ENCODE data around the gene TENM4.
"Not testable (repeated sequence)": the region's sequence is repeated elsewhere in the genome, so short reads cannot be mapped to it uniquely, and the experiment has no call there.

The TENM4 gene

DNA sequence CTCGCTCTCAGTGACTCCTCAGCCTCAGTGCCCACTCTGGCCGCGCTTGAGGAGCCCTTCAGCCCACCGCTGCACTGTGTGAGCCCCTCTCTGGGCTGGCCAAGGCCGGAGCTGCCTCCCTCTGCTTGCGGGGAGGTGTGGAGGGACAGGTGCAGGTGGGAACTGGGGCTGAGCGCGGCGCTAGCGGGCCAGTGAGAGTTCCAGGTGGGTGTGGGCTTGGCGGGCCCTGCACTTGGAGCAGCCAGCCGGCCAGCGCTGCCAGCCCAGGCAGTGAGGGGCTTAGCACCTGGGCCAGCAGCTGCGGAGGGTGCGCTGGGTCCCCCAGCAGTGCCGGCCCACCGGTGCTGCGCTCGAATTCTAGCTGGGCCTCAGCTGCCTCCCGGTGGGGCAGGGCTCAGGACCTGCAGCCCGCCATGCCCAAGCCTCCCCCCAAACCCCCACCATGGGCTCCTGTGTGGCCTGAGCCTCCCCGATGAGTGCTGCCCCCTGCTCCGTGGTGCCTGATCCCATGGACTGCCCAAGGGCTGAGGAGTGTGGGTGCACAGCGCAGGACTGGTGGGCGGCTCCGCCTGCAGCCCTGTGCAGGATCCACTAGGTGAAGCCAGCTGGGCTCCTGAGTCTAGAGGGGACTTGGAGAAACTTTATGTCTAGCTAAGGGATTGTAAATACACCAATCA is 802.0 kb downstream of the TENM4 start:
- TF ChIP-seq ZNF274 (IDR thresholded peaks at IDR 0.05; ENCODE audit: low read depth, low read length): no peak
- no peak overlapping the region for H3K4me3 ChIP-seq (ENCODE audit: low read length)

DNA sequence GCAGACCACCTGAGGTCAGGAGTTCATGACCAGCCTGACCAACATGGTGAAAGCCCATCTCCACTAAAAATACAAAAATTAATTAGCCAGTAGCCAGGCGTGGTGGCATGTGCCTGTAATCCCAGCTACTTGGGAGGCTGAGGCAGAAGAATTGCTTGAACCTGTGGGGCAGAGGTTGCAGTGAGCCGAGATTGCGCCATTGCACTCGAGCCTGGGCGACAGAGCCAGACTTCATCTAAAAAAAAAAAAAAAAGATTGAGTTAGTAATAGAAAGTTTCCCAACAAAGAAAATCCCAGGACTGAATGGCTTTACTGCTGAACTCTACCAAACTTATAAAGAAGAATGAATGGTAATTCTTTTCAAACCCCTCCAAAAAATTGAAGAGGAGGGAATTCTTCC is 803.3 kb downstream of the TENM4 start:
- H3K4me3 ChIP-seq (ENCODE audit: low read length): not testable (repeated sequence)

DNA sequence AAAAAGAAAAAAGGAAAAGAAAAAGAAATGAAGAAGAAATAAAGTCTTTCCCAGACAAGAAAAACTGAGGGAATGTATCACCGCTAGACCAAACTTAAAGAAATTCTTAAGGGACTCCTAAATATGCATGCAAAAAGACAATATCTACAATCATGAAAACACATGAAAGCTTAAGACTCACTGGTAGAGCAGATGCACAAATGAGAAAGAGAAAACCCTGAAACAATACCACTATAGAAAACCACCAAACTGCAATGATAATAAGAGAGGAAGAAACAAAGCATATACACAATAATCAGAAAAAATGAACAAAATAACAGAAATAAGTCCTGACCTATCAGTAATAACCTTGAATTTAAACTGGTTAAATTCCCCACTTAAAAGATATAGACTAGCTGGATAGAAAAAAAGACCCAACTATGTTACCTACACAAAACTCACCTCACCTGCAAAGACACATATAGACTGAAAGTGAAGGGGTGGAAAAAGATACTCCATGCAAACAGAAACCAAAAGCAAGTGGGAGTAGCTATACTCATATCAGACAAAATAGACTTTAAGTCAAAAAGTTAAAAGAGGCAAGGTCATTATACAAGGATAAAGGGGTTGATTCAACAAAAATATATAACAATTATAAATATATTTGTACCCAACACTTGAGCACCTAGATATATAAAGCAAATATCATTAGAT is 804.9 kb downstream of the TENM4 start:
- H3K4me3 ChIP-seq (ENCODE audit: low read length): no peak overlapping the region
- TF ChIP-seq ZNF274 (IDR thresholded peaks at IDR 0.05; ENCODE audit: low read depth, low read length): no peak

DNA sequence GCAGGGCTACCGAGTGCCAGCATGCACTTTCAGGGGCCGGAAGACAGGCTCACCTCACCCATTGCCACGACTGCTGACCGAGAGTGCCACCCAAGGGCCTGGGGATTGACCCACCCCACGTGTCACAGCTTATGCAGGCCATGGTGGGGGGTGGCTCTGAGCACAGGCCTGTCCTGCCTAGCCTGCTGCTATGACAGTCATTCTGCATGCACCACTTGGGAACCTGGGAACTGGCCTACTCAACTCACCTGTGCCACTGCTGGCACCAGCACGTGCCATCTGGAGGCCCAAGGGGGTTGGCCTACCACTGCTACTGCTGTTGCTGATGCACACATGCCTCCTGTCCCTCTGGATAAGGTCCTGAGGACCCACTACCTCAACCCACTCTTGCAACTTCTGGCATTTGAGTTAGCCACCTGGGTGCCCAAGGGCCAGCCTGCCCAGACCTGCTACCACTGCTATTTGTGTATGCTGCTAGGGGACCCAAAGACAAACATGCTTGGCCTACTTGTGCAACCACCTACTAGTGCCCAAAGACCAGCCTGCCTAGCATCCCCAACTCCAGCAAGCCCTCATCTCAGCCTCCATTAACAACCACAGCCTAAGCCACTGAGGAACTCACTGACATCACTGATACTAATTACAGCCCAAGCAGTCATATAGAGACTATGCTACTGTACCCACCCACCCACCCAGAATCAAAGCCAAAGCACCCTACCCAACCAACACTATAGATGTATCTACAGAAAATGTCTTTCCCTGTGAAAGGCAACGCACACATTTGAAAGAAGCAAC is 807.1 kb downstream of the TENM4 start:
- no peak for TF ChIP-seq ZNF274 (IDR thresholded peaks at IDR 0.05; ENCODE audit: low read depth, low read length)
- no peak overlapping the region for H3K4me3 ChIP-seq (ENCODE audit: low read length)

DNA sequence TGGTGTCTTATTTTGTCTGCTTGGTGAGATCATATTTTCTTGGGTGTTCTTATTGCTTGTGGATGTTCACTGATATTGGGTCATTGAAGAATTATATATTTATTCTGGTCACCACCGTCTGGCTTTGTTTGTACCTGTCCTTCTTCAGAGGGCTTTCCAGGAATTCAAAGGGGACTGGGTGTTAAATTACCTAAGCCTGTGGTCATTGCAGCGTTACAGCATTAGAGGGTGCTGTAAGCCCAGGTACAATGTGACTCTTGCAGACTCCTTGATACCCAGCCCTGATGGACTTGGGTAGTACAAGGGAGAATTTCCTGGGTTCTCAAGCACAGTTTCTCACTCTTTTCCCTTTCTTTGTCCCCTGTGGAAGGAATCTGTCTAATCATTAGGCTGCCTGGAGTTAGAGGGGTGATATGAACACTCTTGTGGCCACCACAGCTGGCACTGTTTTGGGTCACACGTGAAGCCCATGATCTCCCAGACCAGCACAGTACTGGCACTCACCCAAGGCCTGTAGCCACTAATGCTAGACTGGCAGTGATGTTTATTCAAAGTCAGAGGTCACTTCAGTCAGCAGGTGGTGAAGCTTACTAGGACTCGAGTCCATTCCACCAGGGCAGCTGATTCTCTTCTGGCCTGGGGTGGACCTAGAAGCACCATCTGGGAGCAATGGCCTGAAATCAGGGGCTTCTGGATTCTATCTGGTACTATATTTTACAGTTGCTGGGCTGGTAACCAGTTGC is 810.1 kb downstream of the TENM4 start:
- no peak for TF ChIP-seq ZNF274 (IDR thresholded peaks at IDR 0.05; ENCODE audit: low read depth, low read length)
- no peak overlapping the region for H3K4me3 ChIP-seq (ENCODE audit: low read length)

DNA sequence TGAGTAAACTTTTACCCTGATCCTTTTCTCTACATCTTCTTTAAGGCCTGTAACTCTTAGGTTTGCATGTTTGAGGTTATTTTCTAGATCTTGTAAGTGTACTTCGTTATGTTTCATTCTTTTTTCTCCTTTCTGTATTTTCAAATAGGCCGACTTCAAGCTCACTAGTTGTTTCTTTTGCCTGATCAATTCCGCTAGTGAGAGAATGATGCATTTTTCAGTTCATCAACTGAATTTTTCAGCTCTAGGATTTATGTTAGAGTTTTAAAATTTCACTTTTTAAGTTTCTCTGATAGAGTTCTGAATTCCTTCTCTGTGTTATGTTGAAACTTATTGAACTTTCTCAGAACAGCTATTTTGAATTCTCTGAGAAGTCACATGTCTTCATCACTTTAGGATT is 810.7 kb downstream of the TENM4 start:
- TF ChIP-seq ZNF274 (IDR thresholded peaks at IDR 0.05; ENCODE audit: low read depth, low read length): no peak

DNA sequence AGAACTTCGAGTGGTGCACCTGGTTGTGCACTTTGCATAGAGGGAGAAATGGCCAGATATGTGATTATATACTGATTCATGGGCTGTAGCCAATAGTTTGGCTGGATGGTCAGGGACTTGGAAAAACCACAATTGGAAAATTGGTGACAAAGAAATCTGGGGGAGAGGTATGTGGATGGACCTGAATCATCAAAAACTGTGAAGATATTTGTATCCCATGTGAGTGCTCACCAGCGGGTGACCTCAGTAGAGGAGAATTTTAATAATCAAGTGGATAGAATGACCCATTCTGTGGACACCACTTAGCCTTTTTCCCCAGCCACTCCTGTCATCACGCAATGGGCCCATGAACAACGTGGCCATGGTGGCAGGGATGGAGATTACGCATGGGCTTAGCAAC is 818.2 kb downstream of the TENM4 start:
- no peak for TF ChIP-seq ZNF274 (IDR thresholded peaks at IDR 0.05; ENCODE audit: low read depth, low read length)
- H3K4me3 ChIP-seq (ENCODE audit: low read length): no peak overlapping the region

More for the DNA sequence above, 810.7 kb downstream of the TENM4 start:
- H3K4me3 ChIP-seq (ENCODE audit: low read length): no peak overlapping the region

DNA sequence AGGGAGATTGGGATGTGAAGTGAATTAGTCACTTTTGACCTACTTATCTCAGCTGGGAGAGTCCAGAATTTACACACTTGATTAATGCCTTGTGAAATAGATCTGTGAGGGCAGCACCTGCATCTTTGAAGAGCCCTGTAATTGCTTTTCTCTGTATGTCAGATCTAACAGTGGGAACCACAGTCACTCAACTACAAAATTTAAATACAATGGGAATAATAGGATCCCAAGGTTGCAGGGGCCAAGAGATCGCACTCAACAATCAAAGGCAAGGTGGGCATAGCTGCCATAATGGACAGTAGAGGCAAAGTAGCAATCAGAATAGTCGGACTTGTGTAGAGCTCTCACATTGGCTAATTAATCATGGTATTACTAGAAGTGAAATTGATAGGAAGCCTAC is 820.7 kb downstream of the TENM4 start:
- H3K4me3 ChIP-seq (ENCODE audit: low read length): no peak overlapping the region

DNA sequence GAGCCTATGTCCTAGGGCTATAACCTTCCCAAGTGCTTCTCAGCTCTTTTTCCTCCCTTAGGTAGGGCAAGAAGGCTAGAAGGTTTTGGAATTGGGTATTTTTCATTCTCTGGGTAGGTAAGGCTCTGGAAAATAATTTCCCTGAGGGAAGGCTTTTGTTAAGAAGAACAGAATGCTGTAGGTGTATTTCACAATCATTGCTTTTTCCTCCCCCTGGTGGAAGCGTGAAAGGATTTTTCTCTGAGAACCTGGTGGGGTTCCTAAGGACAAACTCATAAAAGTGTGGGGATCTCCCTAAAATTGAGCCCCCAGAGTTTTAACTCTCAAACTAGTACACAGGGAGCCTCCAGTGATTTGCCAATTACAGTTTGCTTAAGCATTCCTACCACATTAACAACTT is 825.1 kb downstream of the TENM4 start:
- no peak for TF ChIP-seq ZNF274 (IDR thresholded peaks at IDR 0.05; ENCODE audit: low read depth, low read length)
- no peak overlapping the region for H3K4me3 ChIP-seq (ENCODE audit: low read length)

More for the DNA sequence above, 820.7 kb downstream of the TENM4 start:
- TF ChIP-seq ZNF274 (IDR thresholded peaks at IDR 0.05; ENCODE audit: low read depth, low read length): no peak

DNA sequence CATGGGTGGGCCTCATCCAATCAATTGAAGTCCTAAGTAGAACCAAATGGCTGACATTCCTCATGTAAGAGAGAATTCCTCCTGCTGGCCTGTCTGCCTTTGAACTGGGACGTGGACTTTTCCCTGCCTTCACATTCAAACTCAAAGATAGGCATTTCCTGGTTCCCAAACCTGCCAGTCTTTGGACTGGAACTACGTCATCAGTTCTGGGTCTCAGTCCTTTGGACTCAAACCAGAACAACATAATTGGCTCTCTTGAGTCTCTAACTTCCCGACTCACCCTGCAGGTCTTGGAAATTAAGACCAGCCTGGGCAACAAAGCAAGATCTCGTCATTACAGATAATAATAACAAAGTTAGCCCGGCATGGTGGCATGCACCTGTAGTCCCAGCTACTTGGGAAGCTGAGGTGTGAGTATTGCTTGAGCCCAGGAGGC is 827.4 kb downstream of the TENM4 start:
- no peak overlapping the region for H3K4me3 ChIP-seq (ENCODE audit: low read length)

DNA sequence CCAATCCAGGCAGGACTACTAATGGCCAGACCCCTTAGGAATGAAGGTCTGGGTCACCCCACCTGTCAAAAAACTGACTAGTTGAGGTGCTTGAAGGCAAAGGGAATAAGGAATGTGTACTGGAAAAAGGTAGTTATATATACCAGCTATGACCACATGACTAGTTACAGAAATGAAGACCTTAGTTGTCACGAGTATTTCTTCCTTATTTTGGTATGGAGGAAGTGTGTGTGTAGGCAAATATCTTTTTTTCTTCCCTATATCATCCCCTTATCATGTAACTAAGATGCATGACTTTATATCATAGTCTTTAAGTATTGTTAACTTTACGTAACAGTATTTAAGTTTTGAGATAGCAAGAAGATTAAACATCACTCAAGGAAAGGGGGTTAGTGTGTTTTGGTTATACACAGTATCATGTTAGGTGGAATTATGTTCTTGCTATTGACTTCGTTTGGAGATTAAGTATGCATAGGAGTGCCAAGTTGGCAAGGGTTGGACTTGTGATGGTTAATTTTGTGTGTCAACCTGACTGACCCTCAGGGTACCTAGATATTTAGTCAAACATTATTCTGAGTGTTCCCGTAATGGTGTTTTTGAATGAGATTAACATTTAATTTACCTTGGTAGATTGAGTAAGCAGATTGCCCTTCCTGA is 828.0 kb downstream of the TENM4 start:
- no peak overlapping the region for H3K4me3 ChIP-seq (ENCODE audit: low read length)
- TF ChIP-seq ZNF274 (IDR thresholded peaks at IDR 0.05; ENCODE audit: low read depth, low read length): no peak

More for the DNA sequence above, 827.4 kb downstream of the TENM4 start:
- TF ChIP-seq ZNF274 (IDR thresholded peaks at IDR 0.05; ENCODE audit: low read depth, low read length): no peak

DNA sequence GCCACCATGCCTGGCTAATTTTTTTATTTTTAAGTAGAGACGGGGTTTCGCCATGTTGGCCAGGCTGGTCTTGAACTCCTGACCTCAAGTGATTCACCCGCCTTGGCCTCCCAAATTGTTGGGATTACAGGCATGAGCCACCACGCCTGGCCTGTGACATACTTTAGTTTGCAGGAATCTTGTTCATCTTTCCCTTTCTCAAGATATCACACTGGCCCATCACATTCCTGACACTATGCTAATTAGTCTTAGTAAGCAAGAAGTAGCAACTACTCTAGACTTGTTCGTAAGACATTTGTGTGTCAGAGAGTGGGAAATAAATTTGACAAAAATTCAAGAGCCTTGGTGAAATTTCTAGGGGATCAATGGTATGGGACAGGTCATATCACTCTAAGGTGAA is 831.5 kb downstream of the TENM4 start:
- not testable (repeated sequence) for H3K4me3 ChIP-seq (ENCODE audit: low read length)

DNA sequence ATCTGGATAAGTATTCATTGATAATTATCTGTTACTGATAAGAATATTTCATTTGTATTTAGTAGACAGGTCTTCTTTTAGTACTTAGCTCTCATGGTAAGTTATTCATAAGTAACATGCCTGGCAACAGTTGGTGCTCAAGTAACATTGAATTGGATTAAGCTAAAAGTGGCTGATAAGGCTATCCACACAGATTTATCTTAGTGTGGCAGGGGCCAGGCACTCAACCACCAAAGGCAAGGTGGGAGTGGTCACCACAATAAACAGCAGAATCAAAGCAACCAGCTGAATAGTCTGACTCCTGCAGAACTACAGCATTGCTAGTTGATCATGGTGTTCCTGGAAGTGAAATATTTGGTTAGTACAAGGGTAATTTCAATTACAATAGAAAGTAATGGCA is 833.1 kb downstream of the TENM4 start:
- no peak for TF ChIP-seq ZNF274 (IDR thresholded peaks at IDR 0.05; ENCODE audit: low read depth, low read length)

DNA sequence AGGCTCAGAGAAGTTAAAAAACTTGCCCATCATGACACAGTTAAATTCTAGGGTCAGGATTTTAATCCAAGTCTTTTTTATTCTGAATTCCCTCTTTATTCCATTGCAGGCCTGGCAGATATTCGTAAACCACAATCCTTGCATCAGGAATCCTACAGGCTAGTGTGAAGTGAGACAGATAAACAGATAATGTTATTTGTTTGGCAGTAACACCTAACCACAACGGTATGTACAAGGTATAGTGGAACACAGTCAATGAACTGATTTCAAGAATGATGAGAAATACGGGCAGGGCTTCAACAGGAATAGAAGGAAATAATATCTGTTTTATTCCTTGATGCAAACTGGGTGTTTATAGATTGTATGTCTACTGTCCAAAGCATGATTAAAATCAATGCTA is 834.2 kb downstream of the TENM4 start:
- no peak overlapping the region for H3K4me3 ChIP-seq (ENCODE audit: low read length)
- no peak for TF ChIP-seq ZNF274 (IDR thresholded peaks at IDR 0.05; ENCODE audit: low read depth, low read length)

More for the DNA sequence above, 833.1 kb downstream of the TENM4 start:
- no peak overlapping the region for H3K4me3 ChIP-seq (ENCODE audit: low read length)
